Fibroblast of skin of right biceps (primary cell): ENCODE data around the gene CLCN7.

Experiments
- DNase-seq: peaks from one replicate; pipeline ENCODE4 v3.0.0-alpha.2; 2013

Gene CLCN7

DNA sequence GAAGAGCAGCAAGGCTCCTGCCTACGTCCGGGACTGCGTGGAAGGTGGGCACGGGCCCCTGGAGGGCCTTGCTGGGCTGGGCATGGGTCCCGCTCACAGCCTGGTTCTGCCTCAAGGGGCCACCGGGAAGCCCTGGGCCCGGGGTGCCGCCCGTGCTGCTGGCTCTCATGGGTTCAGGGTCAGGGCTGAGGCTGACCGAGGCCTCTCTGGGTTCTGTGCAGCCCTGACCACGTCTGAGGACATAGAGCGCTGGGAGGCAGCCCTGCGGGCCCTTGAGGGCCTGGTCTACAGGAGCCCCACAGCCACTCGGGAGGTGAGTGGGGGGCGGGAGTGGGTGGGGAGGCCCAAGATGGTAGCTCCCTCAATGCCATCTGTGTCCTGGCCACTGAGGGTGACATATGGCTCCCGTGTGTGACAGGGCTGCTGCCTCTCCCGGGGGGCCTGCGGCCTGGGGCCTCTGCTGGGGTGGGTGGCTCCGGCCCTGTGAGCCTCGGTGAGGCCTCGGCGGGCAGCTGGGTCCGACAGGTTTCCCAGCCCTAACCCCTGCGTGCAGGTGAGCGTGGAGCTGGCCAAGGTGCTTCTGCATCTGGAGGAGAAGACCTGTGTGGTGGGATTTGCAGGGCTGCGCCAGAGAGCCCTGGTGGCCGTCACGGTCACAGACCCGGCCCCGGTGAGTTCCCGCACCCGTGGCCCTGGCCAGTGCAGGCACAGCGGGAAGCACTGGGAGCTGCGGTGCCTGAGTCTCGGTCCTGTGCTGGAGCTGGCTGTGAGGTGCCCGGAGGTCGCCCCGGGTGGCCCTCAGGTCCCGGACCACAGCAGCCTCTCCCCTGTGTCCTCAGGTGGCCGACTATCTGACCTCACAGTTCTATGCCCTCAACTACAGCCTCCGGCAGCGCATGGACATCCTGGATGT lies 27.5 kb upstream of the CLCN7 start:
- no peak for DNase-seq

DNA sequence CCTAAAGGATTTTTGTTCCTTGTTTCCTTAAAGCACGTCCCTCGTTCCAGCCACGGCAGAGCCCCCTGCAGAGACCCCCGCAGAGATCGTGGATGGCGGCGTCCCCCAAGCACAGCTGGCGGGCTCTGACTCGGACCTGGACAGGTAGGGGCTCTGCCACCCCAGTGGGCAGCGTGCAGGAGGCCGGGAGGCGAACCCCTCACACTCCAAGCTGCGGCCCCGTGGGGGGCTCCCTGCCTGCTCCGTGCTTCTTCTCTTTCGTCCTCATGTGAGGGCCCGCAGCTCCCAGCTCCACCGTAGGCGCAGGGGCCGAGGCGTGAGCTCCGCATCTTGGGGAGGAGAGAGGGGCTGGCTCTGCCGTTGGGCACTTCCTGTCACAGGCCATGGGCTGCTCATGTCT lies 26.8 kb upstream of the CLCN7 start:
- no peak for DNase-seq

- no peak for DNase-seq
These were observed 25.8 kb upstream of the CLCN7 start for GRCh38 chr16:1500465-1501150.

- DNase-seq = no peak
These were observed 25.1 kb upstream of the CLCN7 start for GRCh38 chr16:1499756-1500464.

GRCh38 chr16:1498899-1499676 lies 24.3 kb upstream of the CLCN7 start:
- DNase-seq = no peak

- no peak for DNase-seq
These were observed 22.3 kb upstream of the CLCN7 start for GRCh38 chr16:1497014-1497598.

DNA sequence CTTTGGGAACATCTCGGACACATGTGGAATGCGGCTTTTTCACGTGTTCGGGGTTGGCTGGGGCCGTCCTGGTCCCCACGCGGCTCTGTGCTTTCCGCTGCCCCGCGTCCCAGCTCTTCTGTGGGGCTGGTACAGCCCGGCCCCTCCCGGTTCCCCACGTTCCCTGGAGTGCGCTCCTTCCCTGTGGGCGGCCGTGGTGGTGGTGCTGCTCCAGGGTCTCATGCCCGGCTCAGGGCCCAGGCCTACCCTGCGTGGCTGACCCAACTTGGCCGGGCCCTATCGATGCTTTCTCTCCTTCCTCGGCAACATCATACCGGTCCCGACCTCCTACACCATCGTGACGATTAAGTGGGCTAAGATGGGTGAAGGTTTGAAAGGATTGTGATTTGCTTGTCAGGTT lies 21.6 kb upstream of the CLCN7 start:
- no peak for DNase-seq

DNA sequence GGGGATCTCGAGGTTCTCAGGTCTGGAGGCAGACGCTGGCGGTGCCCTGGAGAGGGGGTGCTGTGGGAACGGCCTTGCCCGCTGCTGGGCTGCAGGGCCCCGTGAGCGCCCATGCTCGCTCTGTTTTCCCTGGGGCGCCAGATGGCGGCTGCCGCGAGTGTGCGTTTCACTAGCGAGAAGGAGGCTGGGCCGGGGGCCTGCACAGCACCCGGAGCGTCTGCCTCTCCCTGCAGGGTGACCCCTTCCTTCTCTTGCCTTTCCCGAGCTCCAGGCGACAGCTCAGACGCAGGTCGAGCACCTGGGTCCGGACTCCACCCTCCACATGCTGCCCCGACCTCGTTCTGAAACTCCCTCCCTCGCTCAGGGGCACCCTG lies 21.0 kb upstream of the CLCN7 start:
- no peak for DNase-seq

- no peak for DNase-seq
These were observed 20.5 kb upstream of the CLCN7 start for GRCh38 chr16:1495211-1495888.

GRCh38 chr16:1494711-1495110 lies 19.9 kb upstream of the CLCN7 start:
- peak; percentile 29 for DNase-seq

- peak; percentile 68 for DNase-seq
These were observed 19.4 kb upstream of the CLCN7 start for GRCh38 chr16:1494129-1494640.

DNA sequence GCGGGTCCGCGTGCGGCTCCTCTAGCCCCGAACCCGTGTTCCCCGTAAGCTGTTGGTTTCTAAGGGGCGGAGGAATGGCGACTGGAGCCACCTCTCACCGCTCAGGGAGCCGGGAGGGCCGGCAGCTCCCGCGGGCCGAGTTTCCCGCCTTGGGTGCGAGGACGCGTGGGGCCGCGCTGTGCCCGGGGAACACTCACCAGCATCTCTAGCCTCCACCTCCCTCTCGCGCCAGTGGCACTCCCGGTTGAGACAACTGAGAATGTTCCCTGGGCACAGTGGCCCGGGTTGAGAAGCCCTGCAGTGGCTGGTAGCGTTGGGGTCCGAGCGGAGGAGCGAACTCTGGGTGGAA lies 18.9 kb upstream of the CLCN7 start:
- DNase-seq = no peak

DNA sequence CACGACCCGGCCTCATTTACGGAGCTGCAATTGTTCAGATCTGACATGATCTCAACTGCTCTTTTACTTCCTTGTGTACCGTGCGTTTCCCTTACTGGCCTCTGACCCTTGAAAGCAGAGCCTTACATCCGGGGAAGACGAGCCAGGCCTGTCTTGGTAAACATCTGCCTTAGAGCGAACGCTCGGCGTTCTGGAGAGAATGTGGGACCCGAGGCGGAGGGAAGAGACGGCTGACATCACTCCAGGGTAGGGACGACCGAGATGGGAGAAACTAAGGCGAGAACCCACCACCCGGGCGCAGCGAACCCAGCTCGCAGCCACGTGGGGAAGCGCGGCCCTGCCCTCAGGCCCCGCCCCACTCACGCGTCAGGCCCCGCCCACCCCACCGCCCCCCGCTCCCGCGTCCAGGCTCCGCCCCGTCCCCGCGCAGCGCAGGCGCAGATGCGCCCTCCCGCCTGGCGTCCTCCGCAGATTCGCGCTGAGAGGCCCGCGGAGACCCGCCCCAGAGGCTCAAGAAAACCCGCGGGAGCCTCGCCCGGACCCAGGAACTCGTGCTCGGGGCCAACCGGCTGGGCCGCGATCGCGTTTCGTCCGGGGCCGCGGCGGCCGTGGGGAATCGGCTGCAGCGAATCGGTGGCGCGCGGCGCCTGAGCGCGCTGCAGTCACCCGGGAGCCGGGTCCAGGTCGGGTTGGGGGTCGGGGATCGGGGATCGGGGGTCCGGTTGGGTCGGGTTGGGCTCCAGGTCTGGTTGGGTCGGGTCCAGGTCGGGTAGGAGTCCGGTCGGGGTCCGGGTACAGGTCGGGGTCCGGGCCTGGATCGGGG lies 18.3 kb upstream of the CLCN7 start, which contains the start of gene TELO2:
TSS of gene TELO2 (plus strand) at position 438 of the 823 bp plus-strand sequence. CDS start 922 bp downstream, outside the sequence.
- peak; percentile 79 for DNase-seq

- no peak for DNase-seq
These were observed 17.5 kb upstream of the CLCN7 start for GRCh38 chr16:1492082-1492922.

- no peak for DNase-seq
These were observed 16.5 kb upstream of the CLCN7 start for GRCh38 chr16:1491327-1491726.

- no peak for DNase-seq
These were observed 14.2 kb upstream of the CLCN7 start for GRCh38 chr16:1489077-1489476.

DNA sequence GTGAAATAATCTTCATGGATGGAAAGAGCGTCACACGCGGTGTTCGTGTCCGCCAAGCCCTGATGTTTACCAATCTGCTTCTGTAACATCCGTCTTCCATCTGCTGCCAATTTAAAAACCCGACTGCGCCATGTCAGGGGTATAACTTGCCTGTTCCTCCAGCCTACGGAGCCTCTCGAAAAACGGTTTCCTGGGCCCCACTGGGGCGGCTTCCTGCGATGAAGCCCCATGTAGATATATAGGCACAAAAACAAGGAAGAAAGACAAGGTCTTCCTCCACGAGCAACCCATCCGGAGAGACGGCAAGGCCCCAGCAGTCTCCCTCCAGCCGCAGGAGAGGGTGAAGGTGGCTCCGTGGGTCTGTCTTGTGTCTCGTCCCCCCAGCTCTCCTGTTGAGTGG lies 13.8 kb upstream of the CLCN7 start, which contains the start of gene PTX4:
TSS of gene PTX4 (minus strand) at position 326 of the 400 bp plus-strand sequence. CDS start at position 291, 35 bp downstream.
- DNase-seq = no peak

DNA sequence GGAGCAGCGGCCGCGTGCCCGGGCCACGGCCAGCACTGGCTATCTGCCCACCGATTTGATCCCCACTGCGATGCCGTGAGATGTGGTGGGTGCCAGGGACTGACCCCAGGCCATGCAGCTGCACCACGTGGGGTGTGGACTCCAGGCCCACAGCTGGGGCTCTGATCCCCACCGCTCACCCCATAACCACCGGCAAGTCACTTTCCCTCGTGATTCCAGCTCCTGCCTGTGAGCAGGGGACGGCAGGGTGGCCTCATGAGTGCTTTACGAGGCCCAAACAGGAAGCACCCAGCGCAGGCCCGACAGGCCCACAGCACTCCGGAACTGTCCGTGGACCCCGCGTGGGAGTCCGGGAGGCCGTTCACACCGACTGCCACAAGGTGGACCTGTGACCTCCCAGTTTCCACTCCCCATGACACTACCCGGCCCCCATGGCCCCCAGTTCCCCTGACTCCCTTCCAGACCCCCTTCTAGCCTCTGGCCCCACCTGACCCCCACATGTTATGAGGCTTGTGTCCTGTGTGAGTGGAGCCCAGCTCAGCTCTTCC lies 13.3 kb upstream of the CLCN7 start:
- no peak for DNase-seq

DNA sequence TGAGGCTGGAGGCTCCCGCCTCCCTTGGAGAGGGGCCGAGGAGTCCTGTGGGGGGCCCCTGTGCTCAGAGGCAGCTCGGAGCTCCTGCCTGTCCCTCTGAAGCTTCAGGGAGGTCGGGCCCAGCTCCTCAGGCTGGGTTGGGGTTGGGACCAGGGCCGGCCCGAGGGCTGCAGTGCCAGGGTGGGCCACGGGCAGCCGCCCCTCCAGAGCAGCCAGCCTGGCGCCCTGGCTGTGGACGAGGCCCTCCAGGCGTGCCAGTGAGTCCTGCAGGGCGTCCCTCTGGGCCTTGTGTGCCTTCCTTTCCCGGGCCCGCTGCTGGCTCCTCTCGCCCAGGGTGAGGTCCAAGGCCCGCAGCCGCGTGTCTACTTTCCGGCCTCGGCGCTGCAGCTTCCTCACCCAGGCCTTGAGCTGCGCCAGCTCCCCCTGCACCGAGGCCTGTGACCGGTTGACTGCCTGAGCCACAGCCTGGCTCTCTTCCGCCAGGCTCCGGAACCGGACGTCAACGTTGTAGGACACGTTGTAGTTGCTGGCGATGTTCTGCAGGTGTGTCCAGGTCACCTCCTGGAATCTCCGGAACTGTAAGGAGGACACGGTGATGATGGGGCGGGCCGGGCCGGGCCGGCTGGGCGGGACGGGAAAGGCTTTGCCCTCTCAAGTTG lies 12.7 kb upstream of the CLCN7 start:
- DNase-seq = no peak
